KMS-11 (cell line): ENCODE results near the gene CDH4.

Source experiments
- H2AFZ ChIP-seq: fragments of 200-600 bp; sonication (generic); 2 replicates; pipeline ENCODE4 v1.6.1; 2016; ENCODE audit warnings: antibody characterized with exemption, mixed run types, low read depth
- H3K27ac ChIP-seq: fragments of 200-600 bp; sonication (generic); 2 replicates; pipeline ENCODE4 v1.6.1; 2016; ENCODE audit warnings: mild to moderate bottlenecking, mixed run types
- H3K27me3 ChIP-seq: fragments of 200-600 bp; sonication (generic); 2 replicates; pipeline ENCODE4 v1.6.1; 2017; ENCODE audit warnings: mild to moderate bottlenecking, low read depth, mixed run types, moderate library complexity; ENCODE audit not compliant: insufficient read depth
- H3K36me3 ChIP-seq: fragments of 200-600 bp; sonication (generic); 2 replicates; pipeline ENCODE4 v1.6.1; 2017; ENCODE audit warnings: mild to moderate bottlenecking, mixed run types; ENCODE audit not compliant: insufficient read depth
- H3K4me1 ChIP-seq: fragments of 200-600 bp; sonication (generic); 2 replicates; pipeline ENCODE4 v1.6.1; 2016; ENCODE audit warnings: mild to moderate bottlenecking, low read depth, mixed run types; ENCODE audit not compliant: poor library complexity, severe bottlenecking
- H3K4me2 ChIP-seq: fragments of 200-600 bp; sonication (generic); 2 replicates; pipeline ENCODE4 v1.7.0; 2016; ENCODE audit warnings: mild to moderate bottlenecking, mixed run types
- H3K4me3 ChIP-seq: fragments of 200-600 bp; sonication (generic); IDR thresholded peaks from 2 replicates; pipeline ENCODE4 v1.6.1; 2017; ENCODE audit warnings: low read depth, low read length, mixed read lengths; ENCODE audit not compliant: insufficient read depth
- H3K79me2 ChIP-seq: fragments of 200-600 bp; sonication (generic); 2 replicates; pipeline ENCODE4 v1.6.1; 2016; ENCODE audit warnings: low read depth, mixed run types; ENCODE audit not compliant: insufficient read depth
- H3K9ac ChIP-seq: fragments of 200-600 bp; sonication (generic); 2 replicates; pipeline ENCODE4 v1.6.1; 2016; ENCODE audit warnings: mild to moderate bottlenecking, mixed run types
- H4K20me1 ChIP-seq: fragments of 200-600 bp; sonication (generic); 2 replicates; pipeline ENCODE4 v1.6.1; 2016; ENCODE audit warnings: mild to moderate bottlenecking, mixed run types; ENCODE audit not compliant: insufficient read depth
- TF ChIP-seq, protein P1 (sequence below): fragments of 200-600 bp; sonication (generic); conservative IDR thresholded peaks from 2 replicates; pipeline ENCODE4 v1.6.1; 2017; ENCODE audit warnings: low read depth, mild to moderate bottlenecking, antibody characterized with exemption, low read length, moderate library complexity, mixed read lengths

Gene CDH4

DNA sequence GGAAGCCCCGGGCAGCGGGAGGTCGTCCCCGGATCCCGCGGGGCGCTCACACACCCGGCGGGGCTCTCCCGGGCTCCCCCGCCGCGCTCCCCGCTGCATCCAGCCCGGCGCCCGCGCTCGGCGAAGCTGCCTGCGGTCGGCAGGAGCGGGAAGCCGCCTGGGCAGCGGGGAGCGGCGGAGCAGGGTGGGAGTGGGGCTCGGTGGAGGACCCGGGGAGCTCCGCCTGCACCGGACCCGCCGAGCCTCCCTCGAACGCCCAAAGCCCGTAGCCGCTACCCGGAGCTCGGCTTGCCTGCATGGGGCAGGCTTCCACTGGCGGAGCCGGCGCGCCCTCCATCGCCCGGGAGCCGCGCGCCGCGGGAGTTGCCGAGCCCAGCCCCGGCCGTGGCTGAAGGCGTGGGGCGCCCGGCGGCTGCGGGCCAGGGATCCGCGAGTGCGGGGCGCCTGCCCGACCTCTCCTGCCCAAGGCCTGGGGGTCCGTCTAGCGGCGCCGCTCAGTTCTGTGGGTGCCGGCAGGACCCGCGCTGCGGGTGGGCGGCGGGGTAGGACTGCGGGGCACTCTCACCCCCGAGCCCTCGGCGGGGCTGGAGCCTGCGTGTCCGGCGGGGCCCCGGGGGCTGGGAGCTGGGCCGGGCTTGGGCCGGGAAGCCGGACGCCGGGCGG is 671 bp downstream of the CDH4 start:
- Histone ChIP-seq H3K4me3 (no peak overlapping the region), H3K27ac (no peak overlapping the region), H3K79me2 (no peaks in the 10 kb centered on the region), H3K9ac (no peak overlapping the region), H3K4me2 (peak overlapping the region; percentile 29), H3K36me3 (no peaks in the 10 kb centered on the region), H4K20me1 (no peaks in the 10 kb centered on the region), H3K4me1 (no peaks in the 10 kb centered on the region), H2AFZ (peak overlapping the region; percentile 34), H3K27me3 (peaks cover 21% of the 10 kb centered on the region; the same call in 1 of the 2 replicates)
- TF ChIP-seq, protein P1, sequence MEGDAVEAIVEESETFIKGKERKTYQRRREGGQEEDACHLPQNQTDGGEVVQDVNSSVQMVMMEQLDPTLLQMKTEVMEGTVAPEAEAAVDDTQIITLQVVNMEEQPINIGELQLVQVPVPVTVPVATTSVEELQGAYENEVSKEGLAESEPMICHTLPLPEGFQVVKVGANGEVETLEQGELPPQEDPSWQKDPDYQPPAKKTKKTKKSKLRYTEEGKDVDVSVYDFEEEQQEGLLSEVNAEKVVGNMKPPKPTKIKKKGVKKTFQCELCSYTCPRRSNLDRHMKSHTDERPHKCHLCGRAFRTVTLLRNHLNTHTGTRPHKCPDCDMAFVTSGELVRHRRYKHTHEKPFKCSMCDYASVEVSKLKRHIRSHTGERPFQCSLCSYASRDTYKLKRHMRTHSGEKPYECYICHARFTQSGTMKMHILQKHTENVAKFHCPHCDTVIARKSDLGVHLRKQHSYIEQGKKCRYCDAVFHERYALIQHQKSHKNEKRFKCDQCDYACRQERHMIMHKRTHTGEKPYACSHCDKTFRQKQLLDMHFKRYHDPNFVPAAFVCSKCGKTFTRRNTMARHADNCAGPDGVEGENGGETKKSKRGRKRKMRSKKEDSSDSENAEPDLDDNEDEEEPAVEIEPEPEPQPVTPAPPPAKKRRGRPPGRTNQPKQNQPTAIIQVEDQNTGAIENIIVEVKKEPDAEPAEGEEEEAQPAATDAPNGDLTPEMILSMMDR: no peak

DNA sequence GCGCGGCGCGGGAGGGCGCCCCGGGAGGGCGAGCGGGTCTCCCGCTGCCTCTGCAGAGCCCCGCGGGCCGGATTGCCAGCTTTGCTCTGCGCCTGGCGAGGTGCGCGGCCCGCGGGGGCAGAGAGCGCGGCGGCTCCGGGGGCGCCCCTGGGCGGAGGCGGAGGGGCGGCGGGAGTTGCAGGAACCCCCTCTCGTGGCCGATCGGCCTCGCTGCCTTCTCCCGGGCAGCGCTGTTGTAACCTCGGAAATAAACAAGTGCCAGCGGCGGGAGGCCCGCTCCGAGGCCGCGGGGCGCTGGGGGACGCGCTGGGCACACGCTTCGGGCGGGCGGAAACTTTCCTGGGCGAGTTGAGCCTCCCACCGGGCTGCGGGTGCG is 1.2 kb downstream of the CDH4 start:
- Histone ChIP-seq H3K4me1 (no peaks in the 10 kb centered on the region), H3K79me2 (no peaks in the 10 kb centered on the region), H3K4me2 (peak overlapping the region; percentile 57; the same call in 1 of the 2 replicates), H3K27ac (no peak overlapping the region), H2AFZ (peak overlapping the region; percentile 34), H3K4me3 (no peak overlapping the region), H4K20me1 (no peaks in the 10 kb centered on the region), H3K27me3 (peaks cover 21% of the 10 kb centered on the region; the same call in 1 of the 2 replicates), H3K36me3 (no peaks in the 10 kb centered on the region), H3K9ac (no peak overlapping the region)
- TF ChIP-seq, protein P1: no peak; the same call in 1 of the 2 replicates

DNA sequence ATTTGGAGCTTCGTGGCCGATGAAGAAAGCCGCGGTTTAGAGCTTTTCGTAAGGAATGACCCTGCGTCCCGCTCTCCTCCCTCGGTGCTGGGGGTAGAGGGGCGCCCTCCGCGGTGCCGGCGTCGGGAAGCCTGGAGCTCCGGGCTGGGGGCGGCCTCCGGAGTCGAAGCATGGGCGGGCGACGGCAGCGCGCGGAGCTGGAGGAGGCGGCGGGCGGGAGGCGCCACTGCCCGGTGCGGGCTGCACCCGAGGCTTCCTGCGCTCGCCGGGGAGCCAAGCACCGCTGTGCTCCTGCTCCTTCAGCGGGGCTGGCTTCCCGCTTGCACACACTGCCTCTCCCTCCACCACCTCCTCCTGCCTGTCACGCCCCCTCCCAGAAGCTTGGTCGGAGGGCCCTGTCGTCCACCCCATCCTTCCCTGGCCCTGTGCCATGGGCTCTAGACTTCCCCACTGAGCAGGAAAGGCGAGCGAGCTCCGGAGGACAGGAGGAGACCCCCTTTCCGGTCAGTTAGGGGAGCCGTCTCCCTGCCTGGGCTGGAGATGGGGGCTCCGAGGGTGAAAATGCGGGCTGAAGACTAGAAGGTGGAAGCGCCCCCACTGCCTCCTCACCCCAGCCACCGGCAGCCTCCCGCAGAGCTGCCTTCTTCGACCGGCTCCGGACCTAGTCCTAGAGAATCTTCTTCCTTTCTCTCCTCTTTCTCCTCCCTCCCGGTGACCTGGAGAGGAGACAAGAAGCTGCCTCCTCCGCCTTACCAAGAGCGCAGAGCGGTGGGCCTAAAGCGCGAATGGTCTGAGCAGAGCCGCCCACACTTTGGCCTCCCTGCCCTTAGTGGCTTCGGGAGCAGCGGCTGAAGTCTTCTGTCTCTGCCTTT is 1.8 kb downstream of the CDH4 start:
- H3K27ac ChIP-seq: no peak overlapping the region

DNA sequence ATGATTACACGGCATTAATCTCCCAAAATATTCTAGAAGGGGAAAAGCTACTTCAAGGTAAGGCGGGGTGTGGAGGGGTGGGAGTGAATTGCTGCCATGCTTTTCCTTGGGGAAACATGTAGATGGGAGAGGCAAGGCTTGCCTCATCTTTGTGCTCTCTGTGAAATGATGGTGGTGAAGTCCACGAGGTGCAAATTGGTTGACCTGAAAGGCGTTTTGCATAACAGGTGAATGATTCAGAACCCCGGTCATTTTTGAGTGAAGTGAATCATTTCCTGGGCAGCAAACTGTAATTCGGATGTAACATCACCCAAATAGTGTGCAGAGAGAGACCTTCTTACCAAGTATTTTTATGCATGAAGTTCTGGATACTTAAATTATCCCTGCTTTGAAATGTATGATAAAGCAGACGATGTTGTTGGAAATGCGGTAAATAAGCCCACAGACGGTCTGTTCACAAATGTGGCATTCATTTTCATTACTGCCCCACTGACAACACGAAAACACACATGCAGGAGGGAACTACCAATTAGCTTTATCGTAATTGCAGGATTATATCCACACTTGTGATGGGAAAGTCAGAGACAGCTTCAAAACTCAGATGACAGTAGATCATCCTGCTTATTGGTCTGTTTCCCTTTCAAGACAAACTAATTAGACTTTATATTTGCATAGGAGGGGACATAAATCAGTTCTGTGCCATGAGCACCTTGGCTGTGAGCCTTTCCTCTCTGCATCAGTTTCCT is 3.0 kb downstream of the CDH4 start:
- H3K4me3 ChIP-seq: no peak overlapping the region
- no peaks in the 10 kb centered on the region for H3K79me2 ChIP-seq
- no peaks in the 10 kb centered on the region for H4K20me1 ChIP-seq
- no peak overlapping the region for H2AFZ ChIP-seq
- no peak overlapping the region for H3K27ac ChIP-seq
- no peak overlapping the region for H3K4me2 ChIP-seq
- peaks cover 24% of the 10 kb centered on the region; the same call in 1 of the 2 replicates for H3K27me3 ChIP-seq
- H3K9ac ChIP-seq: no peak overlapping the region
- no peaks in the 10 kb centered on the region for H3K4me1 ChIP-seq
- H3K36me3 ChIP-seq: no peaks in the 10 kb centered on the region
- TF ChIP-seq, protein P1: no peak

More for the DNA sequence above, 1.8 kb downstream of the CDH4 start:
- Histone ChIP-seq H3K79me2 (no peaks in the 10 kb centered on the region), H3K4me2 (peak overlapping the region; percentile 57; the same call in 1 of the 2 replicates), H3K9ac (no peak overlapping the region), H4K20me1 (no peaks in the 10 kb centered on the region), H2AFZ (peak overlapping the region; percentile 34; the same call in 1 of the 2 replicates), H3K36me3 (no peaks in the 10 kb centered on the region), H3K27me3 (peaks cover 21% of the 10 kb centered on the region; the same call in 1 of the 2 replicates), H3K4me1 (no peaks in the 10 kb centered on the region), H3K4me3 (no peak overlapping the region)
- TF ChIP-seq, protein P1: no peak
